HG03378 (cell line): ENCODE data around the gene SAMD4B.
A peak's percentile ranks its signal among the peaks of the same experiment; 100 is the strongest.
"Not testable (repeated sequence)": the region's sequence is repeated elsewhere in the genome, so short reads cannot be mapped to it uniquely, and the experiment has no call there.

Experiments
- ATAC-seq: cut with Tn5 transposase; IDR thresholded peaks from one replicate; pipeline ENCODE4 v1.9.1; 2021; ENCODE audit warnings: mild to moderate bottlenecking, moderate library complexity; ENCODE audit not compliant: unreplicated experiment

SAMD4B gene

DNA sequence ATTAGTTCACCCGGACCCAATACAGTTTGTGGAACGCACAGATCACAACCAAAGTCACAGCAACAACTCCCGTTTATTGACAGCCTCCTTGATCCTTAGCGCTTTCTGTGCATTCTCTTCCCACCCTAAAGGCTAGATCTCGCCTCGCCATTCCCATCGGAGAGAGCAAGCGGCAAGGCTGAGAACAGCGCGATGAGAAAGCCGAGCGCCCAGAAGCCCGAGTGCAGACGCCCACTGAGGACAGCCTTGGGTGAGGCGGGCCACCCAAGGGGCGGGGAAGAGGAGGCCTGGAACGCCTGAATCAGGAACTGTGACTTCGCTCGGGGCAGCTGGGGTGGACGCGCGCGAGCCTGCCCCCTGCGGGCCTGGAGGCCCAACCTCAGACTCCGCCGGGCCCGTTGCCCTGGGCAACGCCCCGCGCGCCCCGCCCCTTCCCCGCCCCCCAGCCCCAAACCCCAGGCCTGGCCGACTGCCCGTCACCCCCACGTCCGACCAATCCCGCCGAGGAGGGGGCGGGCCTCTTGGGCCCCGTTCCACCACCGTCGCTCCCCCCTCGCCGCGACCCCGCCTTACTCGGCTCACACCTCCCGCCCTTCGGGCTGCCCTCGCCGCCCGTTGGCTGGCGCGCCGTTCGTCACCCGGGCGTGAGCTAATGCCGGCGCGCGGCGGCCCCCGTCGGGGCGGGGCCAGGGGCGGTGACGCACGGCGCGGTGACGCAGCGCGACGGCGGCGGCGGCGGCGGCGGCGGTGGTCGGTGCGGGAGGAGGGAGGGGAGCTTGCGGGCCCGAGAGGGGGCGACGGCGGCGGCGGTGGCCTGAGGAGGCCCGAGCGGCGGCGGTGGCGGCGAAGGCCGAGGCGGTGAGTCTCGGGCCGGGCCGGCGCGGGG lies at the start of gene SAMD4B:
Gene SAMD4B, plus strand, starts transcription at position 703 of the 886 bp plus-strand sequence. CDS start 14,473 bp downstream, outside the sequence.
- peak; percentile 81 for ATAC-seq

DNA sequence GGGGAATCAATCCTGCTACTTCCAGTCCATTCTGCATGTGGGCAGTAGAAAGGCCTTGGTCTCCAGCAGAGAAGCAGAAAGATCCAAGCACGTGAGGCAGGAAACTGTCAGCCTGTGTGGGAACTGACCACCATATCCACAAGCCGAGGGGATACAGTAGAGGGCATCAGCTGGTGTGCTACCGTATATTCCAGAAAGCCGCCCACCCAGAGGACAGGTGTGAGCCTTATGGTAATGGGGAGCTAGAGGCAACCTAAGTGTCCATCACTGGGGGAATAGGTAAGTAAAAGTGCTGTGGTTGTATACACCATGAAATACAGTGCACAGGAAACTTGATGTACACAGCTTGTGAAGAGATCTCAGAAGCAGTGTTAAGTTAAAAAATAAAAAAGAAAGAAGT lies 48.8 kb upstream of the SAMD4B start:
- ATAC-seq: no peak

DNA sequence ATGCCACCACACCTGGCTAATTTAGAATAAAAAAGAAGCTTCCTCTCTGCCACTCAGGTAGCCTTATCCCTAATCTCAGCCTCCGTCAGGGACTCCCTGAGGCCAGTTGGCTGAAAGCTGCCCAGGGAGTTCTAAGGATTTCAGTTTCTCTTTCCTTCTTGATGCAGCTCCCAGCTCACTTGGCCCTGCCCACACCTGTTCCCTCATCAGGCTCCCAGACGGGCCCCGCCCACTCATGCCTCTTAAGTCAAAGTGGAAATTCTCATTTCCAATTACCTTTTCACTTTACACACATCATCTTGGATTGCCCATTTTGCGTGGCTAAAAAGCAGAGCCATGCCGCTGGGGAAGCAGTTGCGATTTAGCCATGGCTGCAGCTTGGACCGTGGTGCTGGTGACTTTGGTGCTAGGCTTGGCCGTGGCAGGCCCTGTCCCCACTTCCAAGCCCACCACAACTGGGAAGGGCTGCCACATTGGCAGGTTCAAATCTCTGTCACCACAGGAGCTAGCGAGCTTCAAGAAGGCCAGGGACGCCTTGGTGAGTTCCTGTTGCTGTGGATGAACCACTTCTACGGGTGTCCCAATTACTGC lies 46.1 kb upstream of the SAMD4B start, which contains the start of gene IFNL1:
Gene IFNL1, plus strand, starts transcription at position 353 of the 591 bp plus-strand sequence. Its CDS starts 15 bp downstream, at position 368.
- no peak for ATAC-seq

GRCh38 chr19:39296906-39297305 lies 45.3 kb upstream of the SAMD4B start:
- no peak for ATAC-seq

DNA sequence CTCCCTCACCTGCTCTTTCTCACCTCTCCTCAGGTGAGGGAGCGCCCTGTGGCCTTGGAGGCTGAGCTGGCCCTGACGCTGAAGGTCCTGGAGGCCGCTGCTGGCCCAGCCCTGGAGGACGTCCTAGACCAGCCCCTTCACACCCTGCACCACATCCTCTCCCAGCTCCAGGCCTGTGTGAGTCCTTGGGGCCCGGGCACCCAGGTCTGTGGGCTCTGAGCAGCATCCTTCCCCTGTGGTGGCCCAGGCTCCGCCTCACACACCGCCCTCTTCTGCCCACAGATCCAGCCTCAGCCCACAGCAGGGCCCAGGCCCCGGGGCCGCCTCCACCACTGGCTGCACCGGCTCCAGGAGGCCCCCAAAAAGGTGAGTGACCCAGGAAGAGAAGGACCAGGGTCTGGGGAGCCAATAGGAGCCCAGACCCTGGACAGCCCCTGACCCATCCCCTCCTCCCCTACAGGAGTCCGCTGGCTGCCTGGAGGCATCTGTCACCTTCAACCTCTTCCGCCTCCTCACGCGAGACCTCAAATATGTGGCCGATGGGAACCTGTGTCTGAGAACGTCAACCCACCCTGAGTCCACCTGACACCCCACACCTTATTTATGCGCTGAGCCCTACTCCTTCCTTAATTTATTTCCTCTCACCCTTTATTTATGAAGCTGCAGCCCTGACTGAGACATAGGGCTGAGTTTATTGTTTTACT lies 44.1 kb upstream of the SAMD4B start:
- no peak for ATAC-seq

DNA sequence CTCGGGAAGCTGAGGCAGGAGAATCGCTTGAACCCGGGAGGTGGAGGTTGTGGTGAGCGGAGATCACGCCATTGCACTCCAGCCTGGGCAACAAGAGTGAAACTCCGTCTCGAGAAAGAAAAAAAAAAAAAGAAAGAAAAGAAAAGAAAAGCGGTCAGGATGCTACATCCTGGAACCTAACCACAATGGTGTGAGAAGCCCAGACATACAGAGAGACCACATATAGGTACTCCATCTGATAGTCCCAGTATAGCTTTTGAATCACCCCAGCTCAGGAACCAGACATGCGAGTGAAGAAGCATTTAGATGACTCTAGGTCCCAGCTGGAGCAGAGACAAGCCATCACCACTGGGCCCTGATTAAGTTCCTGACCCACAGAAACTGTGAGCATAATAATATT lies 42.8 kb upstream of the SAMD4B start:
- no peak for ATAC-seq

DNA sequence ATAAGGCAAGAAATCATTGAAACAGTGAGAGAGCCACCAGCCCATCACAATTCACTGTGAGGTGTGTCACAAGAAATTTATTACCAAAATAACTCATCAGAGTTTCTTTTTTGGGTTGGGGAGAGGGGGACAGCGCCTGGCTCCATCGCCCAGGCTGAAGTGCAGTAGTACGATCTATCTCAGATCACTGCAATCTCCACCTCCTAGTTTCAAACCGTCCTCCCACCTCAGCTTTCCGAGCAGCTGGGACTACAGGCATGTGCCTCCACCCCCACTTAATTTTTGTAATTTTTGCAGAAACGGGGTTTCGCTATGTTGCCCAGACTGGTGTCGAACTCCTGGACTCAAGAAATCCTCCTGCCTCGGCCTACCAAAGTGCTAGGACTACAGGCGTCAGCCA lies 42.4 kb upstream of the SAMD4B start:
- ATAC-seq: no peak

- ATAC-seq: no peak
These were observed 41.2 kb upstream of the SAMD4B start for GRCh38 chr19:39301021-39301420.

- no peak for ATAC-seq
These were observed 40.7 kb upstream of the SAMD4B start for GRCh38 chr19:39301562-39301961.

- no peak for ATAC-seq
These were observed 38.6 kb upstream of the SAMD4B start for GRCh38 chr19:39303373-39304184.

DNA sequence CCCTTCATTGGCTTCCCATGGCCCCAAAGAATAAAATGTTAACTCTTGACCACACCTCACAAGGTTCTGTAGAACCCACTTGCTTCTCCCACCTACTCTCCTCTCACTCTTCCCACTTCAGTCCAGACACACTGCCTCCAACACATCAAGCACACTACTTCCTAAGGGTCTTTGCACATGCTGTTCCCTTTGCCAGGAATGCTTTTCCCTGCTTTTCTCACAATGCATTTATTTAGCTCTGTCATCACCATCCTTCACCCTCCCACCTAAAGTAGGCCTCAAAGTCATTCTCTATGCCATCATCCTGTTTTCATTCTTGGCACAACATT lies 38.1 kb upstream of the SAMD4B start:
- ATAC-seq: no peak

DNA sequence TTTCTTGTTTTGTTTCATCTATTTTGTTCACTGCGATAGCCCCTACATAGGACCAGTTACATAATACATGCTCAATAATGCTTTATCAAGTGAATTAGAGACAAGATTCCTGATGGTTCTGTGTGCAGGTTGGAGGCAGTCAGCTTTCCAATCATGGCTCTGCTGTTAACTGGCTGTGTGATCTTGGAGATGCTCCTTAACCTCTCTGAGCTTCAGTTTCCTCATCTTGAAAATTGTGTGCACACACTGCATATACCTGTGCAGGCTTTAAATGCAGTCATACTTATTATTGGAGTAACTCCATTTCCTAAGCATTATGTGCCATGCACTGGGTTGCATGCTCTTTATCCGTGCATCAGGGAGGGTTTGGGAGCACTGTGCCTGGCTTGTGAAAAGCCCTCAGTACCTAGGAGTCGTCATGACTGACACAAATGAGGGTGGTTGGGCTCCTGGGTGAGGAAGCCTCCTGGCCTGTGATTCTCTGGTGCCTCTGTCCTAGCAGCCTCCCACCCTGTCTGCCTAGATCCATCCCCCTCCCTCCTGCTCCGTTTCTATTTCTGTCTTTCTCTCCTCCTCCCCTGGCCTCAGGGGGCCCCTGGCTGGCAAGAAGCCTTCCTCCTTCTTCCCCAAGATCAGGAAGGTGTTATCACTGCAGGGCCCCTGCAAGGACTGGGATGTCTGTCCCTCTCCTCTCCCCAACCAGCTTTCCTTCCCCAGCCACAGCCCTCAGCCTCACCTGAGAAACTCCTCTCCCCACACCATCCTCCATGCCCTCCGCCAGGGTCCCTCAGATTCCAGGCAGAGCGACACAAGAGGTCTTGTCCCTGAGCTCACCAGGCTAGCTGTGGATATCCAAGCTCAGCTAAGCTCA lies 37.3 kb upstream of the SAMD4B start:
- ATAC-seq: no peak

GRCh38 chr19:39306075-39306474 lies 36.1 kb upstream of the SAMD4B start:
- ATAC-seq: no peak

- no peak for ATAC-seq
These were observed 35.0 kb upstream of the SAMD4B start for GRCh38 chr19:39307046-39307821.

- no peak for ATAC-seq
These were observed 34.2 kb upstream of the SAMD4B start for GRCh38 chr19:39307822-39308530.

- no peak for ATAC-seq
These were observed 33.5 kb upstream of the SAMD4B start for GRCh38 chr19:39308531-39309304.

GRCh38 chr19:39309305-39309670 lies 32.9 kb upstream of the SAMD4B start:
- ATAC-seq: not testable (repeated sequence)
